Measurements from ENCODE around the gene ZFYVE21. TPM values are rescaled to one million over a fixed set of nuclear protein-coding genes. Genes with fewer than 3 reads are reported as not detected.

ZFYVE21 gene
- total RNA-seq, 6 donors from 2014 or later: 29.3 to 92.1 (median 65.5) TPM

DNA sequence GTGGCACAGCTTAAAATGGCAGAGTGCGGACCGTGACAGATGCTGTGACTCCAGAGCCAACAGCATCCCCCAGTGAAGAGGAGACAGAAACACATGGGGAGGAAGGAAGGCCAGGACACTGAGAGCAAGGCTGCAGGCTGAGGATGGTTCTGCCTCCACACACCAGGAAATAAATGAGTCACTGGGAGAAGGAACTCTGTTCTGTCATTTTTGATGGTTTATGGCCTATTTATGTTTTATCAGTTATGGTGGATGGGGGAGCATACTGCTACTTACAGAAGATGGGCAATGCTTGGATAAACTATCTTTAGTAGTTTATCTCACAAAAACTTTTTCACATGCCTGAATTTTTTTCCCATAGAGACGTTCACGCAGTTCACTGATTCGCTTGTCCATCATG lies 33.8 kb downstream of the ZFYVE21 start:
- TF ChIP-seq, protein P1, sequence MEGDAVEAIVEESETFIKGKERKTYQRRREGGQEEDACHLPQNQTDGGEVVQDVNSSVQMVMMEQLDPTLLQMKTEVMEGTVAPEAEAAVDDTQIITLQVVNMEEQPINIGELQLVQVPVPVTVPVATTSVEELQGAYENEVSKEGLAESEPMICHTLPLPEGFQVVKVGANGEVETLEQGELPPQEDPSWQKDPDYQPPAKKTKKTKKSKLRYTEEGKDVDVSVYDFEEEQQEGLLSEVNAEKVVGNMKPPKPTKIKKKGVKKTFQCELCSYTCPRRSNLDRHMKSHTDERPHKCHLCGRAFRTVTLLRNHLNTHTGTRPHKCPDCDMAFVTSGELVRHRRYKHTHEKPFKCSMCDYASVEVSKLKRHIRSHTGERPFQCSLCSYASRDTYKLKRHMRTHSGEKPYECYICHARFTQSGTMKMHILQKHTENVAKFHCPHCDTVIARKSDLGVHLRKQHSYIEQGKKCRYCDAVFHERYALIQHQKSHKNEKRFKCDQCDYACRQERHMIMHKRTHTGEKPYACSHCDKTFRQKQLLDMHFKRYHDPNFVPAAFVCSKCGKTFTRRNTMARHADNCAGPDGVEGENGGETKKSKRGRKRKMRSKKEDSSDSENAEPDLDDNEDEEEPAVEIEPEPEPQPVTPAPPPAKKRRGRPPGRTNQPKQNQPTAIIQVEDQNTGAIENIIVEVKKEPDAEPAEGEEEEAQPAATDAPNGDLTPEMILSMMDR (IDR thresholded peaks at IDR 0.05): no peak
- TF ChIP-seq POLR2AphosphoS5 (IDR thresholded peaks at IDR 0.05) (no peak), POLR2A (IDR thresholded peaks at IDR 0.05) (no peak), EP300 (IDR thresholded peaks at IDR 0.05) (no peak)
- H3K36me3 ChIP-seq: peaks cover 13 to 90% (median 36%) of the 10 kb centered on the region in 4 donors
- H3K9me3 ChIP-seq: no peaks in the 10 kb centered on the region
- H3K27me3 ChIP-seq: no peaks in the 10 kb centered on the region
- H3K4me1 ChIP-seq: no peaks in the 10 kb centered on the region
- no peak overlapping the region for H3K27ac ChIP-seq
- WGBS, 2 donors: 93 to 94% methylated on average over 5 of the region's 5 CpGs
- no peak overlapping the region for H3K4me3 ChIP-seq
- ATAC-seq (ENCODE audit: low FRiP score in 2 of 2): no peak
- no peak for DNase-seq

DNA sequence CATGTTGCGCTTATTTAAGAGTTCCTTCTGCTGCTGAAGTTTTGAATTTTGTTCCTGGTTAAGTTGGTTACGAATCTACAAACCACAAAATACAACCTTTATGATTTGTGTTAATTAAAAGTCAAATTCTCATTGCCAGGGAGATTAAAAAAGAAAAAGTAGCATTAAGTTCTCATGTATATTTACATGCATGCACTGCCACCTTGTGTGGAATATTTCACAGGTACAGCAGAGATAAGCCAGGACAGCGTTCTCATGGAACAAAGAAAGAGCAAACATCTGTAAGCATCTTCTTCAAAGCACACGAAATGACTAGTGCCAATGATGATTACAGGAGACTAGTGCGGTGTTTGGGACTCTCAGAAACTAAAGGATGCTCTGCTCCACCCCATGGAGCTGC lies 34.2 kb downstream of the ZFYVE21 start:
- Histone ChIP-seq H3K36me3 (peaks cover 11 to 86% (median 32%) of the 10 kb centered on the region in 4 donors), H3K27ac (no peak overlapping the region), H3K4me3 (no peak overlapping the region), H3K27me3 (no peaks in the 10 kb centered on the region), H3K9me3 (no peaks in the 10 kb centered on the region), H3K4me1 (no peaks in the 10 kb centered on the region)
- TF ChIP-seq EP300 (IDR thresholded peaks at IDR 0.05) (no peak), POLR2A (IDR thresholded peaks at IDR 0.05) (no peak), POLR2AphosphoS5 (IDR thresholded peaks at IDR 0.05) (no peak)
- TF ChIP-seq, protein P1 (IDR thresholded peaks at IDR 0.05): no peak
- DNase-seq: no peak
- 83 to 86% methylated on average over 5 of the region's 5 CpGs for WGBS, 2 donors
- no peak for ATAC-seq (ENCODE audit: low FRiP score in 2 of 2)

DNA sequence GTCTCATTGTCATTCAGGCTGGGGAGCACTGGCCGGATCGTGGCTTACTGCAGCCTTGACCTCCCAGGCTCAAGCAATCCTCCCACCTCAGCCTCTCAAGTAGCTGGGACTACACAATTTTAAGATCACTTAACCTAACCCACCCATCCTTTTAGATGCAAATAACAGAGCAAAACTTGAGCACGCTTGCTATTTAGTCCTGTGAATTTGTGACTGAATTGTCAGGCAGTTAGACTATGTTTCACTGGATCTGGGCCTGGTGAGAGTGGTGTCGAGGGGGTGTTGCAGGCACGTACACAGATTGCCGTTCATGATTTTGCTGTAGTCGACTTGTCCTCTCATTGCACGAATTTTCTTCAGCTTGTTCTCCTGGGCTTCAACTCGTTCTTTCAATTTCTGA lies 38.2 kb downstream of the ZFYVE21 start:
- Histone ChIP-seq H3K4me3 (no peak overlapping the region), H3K9me3 (no peaks in the 10 kb centered on the region), H3K36me3 (peaks cover 8 to 52% (median 15%) of the 10 kb centered on the region in 4 donors), H3K27me3 (no peaks in the 10 kb centered on the region), H3K27ac (no peak overlapping the region), H3K4me1 (peaks cover 0 to 9% (median 0%) of the 10 kb centered on the region in 4 donors)
- ATAC-seq (ENCODE audit: low FRiP score in 2 of 2) (no peak), DNase-seq (no peak)
- 81 to 82% methylated on average over 9 of the region's 9 CpGs for WGBS, 2 donors
- TF ChIP-seq, protein P1 (IDR thresholded peaks at IDR 0.05): no peak
- TF ChIP-seq EP300 (IDR thresholded peaks at IDR 0.05): no peak
- no peak for TF ChIP-seq POLR2A (IDR thresholded peaks at IDR 0.05)
- no peak for TF ChIP-seq POLR2AphosphoS5 (IDR thresholded peaks at IDR 0.05)

DNA sequence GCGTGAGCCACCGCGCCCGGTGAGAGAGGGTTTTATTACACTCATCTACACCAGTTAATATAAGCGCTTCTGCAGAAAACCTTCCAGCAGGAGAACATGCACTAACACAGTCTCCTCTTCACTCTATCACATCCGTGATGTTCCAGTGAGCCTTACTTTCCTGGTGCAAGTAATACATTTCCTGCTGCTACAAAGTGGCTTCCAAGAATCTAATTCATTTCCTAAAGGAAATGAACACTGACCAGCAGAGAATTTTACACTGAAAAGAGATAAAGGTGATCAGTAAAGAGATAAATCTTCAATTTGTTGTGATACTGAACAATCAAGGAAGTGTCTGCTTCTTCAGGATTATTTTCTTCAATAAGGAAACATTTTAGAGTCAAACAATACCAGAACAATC lies 39.5 kb downstream of the ZFYVE21 start:
- Histone ChIP-seq H3K27ac (no peak overlapping the region), H3K4me1 (peaks cover 0 to 9% (median 0%) of the 10 kb centered on the region in 4 donors), H3K9me3 (no peaks in the 10 kb centered on the region), H3K27me3 (no peaks in the 10 kb centered on the region), H3K4me3 (no peak overlapping the region), H3K36me3 (peaks cover 5 to 39% (median 7%) of the 10 kb centered on the region in 4 donors)
- DNase-seq (no peak), ATAC-seq (ENCODE audit: low FRiP score in 2 of 2) (no peak)
- 88 to 96% methylated on average over 6 of the region's 6 CpGs for WGBS, 2 donors
- TF ChIP-seq EP300 (IDR thresholded peaks at IDR 0.05): no peak
- TF ChIP-seq, protein P1 (IDR thresholded peaks at IDR 0.05): no peak
- TF ChIP-seq POLR2A (IDR thresholded peaks at IDR 0.05): no peak
- TF ChIP-seq POLR2AphosphoS5 (IDR thresholded peaks at IDR 0.05): no peak

DNA sequence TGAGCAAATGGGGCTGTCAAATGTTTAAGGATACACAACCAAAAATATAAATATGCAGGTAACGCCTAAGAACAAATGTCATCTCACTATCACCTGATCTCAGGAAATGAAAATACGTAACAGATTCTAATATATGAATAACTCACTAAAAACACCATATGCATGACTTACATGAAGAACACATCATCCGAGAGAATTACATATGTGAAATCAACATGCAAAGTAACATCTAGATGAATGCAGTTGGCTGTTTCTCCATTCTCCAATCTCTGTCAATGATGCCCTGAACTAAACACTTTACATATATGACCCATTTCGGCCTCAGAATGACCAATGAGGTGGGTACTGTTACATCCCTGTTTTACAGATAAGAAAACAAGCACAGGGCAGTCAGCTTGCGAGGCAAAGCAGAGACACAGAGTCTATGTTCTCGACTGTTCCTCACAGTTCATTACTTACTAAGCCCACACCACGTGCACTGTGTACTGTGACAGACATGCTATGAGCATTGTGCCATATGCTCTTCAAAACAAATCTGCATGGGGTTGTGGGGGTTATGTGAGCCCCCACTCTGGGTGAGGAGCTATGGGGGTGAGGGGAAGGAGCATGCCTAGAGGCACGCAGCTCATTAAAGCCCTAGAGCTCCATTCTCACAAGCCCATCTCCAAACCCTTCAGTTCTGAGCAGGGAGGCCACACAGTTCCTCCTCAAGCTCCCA lies 42.6 kb downstream of the ZFYVE21 start:
- peaks cover 0 to 9% (median 0%) of the 10 kb centered on the region in 4 donors for H3K4me1 ChIP-seq
- H3K9me3 ChIP-seq: no peaks in the 10 kb centered on the region
- WGBS, 2 donors: 90 to 95% methylated on average over 8 of the region's 8 CpGs
- TF ChIP-seq, protein P1 (IDR thresholded peaks at IDR 0.05): no peak
- TF ChIP-seq POLR2A (IDR thresholded peaks at IDR 0.05) (no peak), POLR2AphosphoS5 (IDR thresholded peaks at IDR 0.05) (no peak), EP300 (IDR thresholded peaks at IDR 0.05) (no peak)
- H3K4me3 ChIP-seq: no peak overlapping the region
- H3K36me3 ChIP-seq: peaks cover 0 to 12% (median 0%) of the 10 kb centered on the region in 4 donors
- DNase-seq: no peak
- ATAC-seq (ENCODE audit: low FRiP score in 2 of 2): peak in 1 of 2 donors; percentile 68
- H3K27me3 ChIP-seq: no peaks in the 10 kb centered on the region
- no peak overlapping the region for H3K27ac ChIP-seq
